ENCODE measurements around the gene ELAVL1.
A peak's percentile ranks its signal among the peaks of the same experiment; 100 is the strongest.

Gene ELAVL1

GRCh38 chr19:7928741-7929701 is 76.4 kb downstream of the ELAVL1 start:
- peak; percentile 89 for DNase-seq (ENCODE audit: low read depth)
- peak; percentile 42 for TF ChIP-seq CTCF (conservative IDR thresholded peaks at IDR 0.05; ENCODE audit: low read length)
- no peak overlapping the region for H3K4me3 ChIP-seq (ENCODE audit: low read length)

- no peak overlapping the region for H3K4me3 ChIP-seq (ENCODE audit: low read length)
Measured at GRCh38 chr19:7928334-7928706, 77.1 kb downstream of the ELAVL1 start.

GRCh38 chr19:7927605-7928333 is 77.7 kb downstream of the ELAVL1 start:
- TF ChIP-seq CTCF (conservative IDR thresholded peaks at IDR 0.05; ENCODE audit: low read length): no peak
- no peak overlapping the region for H3K4me3 ChIP-seq (ENCODE audit: low read length)
- DNase-seq (ENCODE audit: low read depth): no peak

More at GRCh38 chr19:7928334-7928706, 77.1 kb downstream of the ELAVL1 start:
- TF ChIP-seq CTCF (conservative IDR thresholded peaks at IDR 0.05; ENCODE audit: low read length): no peak
- DNase-seq (ENCODE audit: low read depth): no peak

DNA sequence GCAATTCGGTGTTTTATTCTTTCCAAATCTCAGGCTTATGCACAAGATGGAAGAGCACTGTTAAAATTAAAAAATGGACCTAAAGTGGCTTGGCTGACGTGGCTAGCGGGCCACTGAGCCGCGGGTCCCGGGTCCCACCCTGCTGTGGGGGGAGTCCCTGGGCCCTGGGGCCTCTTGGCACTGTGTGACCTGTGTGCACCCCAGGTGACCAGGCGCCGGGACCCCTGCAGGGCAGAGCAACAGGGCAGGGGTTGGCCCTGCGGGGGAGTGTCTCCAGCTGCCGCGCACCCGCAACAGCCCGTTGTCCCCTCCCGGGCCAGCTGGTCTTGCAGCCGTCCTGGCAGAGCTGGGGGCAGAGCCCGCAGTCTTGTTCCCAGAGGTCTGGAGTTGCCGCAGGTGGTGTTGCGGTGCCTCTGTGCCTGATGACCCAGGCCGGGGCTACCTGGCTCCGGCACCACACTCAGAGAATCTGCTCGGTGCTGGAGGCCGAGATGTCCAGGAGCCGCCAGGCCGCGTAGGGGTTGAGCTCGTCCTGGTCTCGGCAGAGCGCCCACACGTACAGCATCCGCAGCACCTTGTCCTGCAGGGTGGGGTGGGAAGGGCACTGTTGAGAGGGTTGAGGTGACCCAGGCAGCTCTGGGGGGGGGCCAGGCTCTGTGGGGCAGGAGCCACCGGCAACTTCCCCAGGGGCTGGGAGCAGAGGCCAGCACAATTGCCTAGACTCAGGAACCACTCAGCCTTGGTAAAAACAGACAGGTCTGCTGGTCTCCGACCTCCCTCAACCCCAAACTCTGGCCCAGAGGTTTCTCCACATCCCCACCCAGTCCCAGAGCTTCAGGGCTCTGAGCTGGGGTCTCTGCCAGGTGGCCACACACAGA is 78.5 kb downstream of the ELAVL1 start:
- no peak for DNase-seq (ENCODE audit: low read depth)
- H3K4me3 ChIP-seq (ENCODE audit: low read length): no peak overlapping the region
- no peak for TF ChIP-seq CTCF (conservative IDR thresholded peaks at IDR 0.05; ENCODE audit: low read length)

DNA sequence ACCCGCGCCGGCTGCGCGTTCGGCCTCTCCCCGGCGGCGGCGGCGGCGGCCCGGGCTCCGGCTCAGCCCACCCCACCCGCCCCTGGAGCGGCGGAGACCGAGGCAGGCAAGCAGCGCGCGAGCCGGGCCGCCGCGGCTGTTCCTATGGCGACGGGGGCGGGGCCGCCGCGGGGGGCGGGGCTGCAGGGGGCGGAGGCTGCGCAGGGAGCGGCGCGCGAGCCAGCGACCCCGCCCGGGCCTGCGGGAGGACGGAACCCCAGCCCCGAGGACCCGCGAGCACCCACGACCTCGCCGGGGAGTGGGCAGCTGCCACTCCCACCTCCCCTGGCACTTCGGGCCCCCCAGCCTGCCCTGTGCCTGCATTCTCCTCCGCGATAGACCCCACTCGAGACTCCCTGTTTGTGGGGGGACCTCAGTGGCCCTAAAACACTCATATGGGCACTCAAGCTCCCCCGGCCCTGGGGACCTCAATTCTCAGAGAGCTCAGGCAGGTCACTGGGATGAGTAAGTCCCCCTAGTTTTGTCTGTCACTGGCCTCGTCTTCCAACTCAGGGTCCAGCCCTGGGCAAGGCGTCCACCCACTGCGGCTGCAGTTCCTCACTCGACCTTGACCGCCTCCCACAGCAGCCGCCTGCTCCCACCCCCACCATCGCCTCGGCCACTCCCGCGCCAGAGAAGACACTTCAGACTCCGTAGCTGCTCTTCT is 79.3 kb downstream of the ELAVL1 start, which contains the start of gene CTXN1:
CTXN1 (minus strand) TSS at position 115 of the 706 bp plus-strand sequence. CDS start 597 bp downstream, outside the sequence.
- TF ChIP-seq CTCF (conservative IDR thresholded peaks at IDR 0.05; ENCODE audit: low read length): peak; percentile 13; the same call in 1 of the 2 replicates
- H3K4me3 ChIP-seq (ENCODE audit: low read length): peak within 1 kb of the TSS; percentile 59
- peak; percentile 31 for DNase-seq (ENCODE audit: low read depth)

Measured in AG10803 (cell line).